Osteoblast (primary cell): Measurements from ENCODE around the gene TMA7. TPM values are rescaled to one million over a fixed set of nuclear protein-coding genes. Genes with fewer than 3 reads are reported as not detected.

Experiments used
- DNase-seq: peaks from one replicate; pipeline ENCODE4 v3.0.0; 2011; ENCODE audit warnings: low spot score, mixed read lengths; ENCODE audit not compliant: insufficient read length; ENCODE audit errors: missing footprints
- H2AFZ ChIP-seq: 2 replicates; pipeline ENCODE4 v1.6.0; 2011; ENCODE audit warnings: mild to moderate bottlenecking, low read length
- H3K27ac ChIP-seq: 2 replicates; pipeline ENCODE4 v1.5.1; 2011; ENCODE audit warnings: mild to moderate bottlenecking, low read depth, low read length, moderate library complexity
- H3K27me3 ChIP-seq: 2 replicates; pipeline ENCODE4 v1.6.0; 2012; ENCODE audit warnings: mild to moderate bottlenecking, control low read depth, inconsistent platforms, low read length, moderate library complexity; ENCODE audit not compliant: insufficient read depth
- H3K36me3 ChIP-seq: 2 replicates; pipeline ENCODE4 v1.5.1; 2011; ENCODE audit warnings: mild to moderate bottlenecking, low read length, control low read depth, moderate library complexity; ENCODE audit not compliant: insufficient read depth
- H3K4me1 ChIP-seq: 2 replicates; pipeline ENCODE4 v1.5.1; 2011; ENCODE audit warnings: mild to moderate bottlenecking, low read length, control low read depth, moderate library complexity; ENCODE audit not compliant: insufficient read depth
- H3K4me2 ChIP-seq: 2 replicates; pipeline ENCODE4 v1.6.0; 2011; ENCODE audit warnings: mild to moderate bottlenecking, low read length; ENCODE audit not compliant: insufficient read depth
- H3K4me3 ChIP-seq: fragments of 200-600 bp; sonication (generic); 3 replicates; pipeline ENCODE4 v1.5.1; 2012; ENCODE audit warnings: mild to moderate bottlenecking, low read length, inconsistent platforms; ENCODE audit not compliant: insufficient read depth
- H3K79me2 ChIP-seq: 2 replicates; pipeline ENCODE4 v1.6.0; 2012; ENCODE audit warnings: mild to moderate bottlenecking, low read length, control low read depth, inconsistent platforms; ENCODE audit not compliant: insufficient read depth
- H3K9me3 ChIP-seq: 2 replicates; pipeline ENCODE4 v1.5.1; 2011; ENCODE audit warnings: low read depth, low read length, control low read depth
- H4K20me1 ChIP-seq: 2 replicates; pipeline ENCODE4 v1.6.0; 2012; ENCODE audit warnings: mild to moderate bottlenecking, low read length, control low read depth; ENCODE audit not compliant: insufficient read depth
- CTCF ChIP-seq: IDR thresholded peaks from 2 replicates; pipeline ENCODE4 v1.5.1; 2011; ENCODE audit warnings: mild to moderate bottlenecking, low read depth, low read length, moderate library complexity; ENCODE audit errors: extremely low read depth
- total RNA-seq: library from RNA; depleted of rRNA; stranded (reverse); fragments of >200 nt; gene quantifications from 2 replicates; pipeline ENCODE4 v1.2.3, GENCODE V29; 2012

The TMA7 gene
- total RNA-seq, 1 donor, result 128 TPM

DNA sequence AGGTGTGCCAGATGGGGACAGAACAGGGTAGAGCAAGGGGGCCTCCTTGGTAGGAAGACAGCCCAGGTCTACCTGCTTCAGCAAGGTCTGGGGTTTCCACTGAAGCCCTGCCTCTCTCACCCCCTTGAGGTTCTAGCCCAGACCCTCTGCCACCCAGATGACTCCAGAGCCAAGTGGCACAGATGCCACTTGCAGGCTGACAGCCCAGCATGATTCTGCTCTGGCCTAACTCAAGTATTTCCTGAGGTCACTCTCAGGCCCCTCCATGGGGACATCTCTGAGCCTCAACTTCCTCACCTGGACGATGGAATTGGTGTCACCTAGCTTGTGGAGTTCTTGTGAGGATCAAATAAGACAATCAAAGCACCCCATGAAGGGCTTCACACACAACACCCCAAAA is 34.1 kb upstream of the TMA7 start:
- no peak overlapping the region for H2AFZ ChIP-seq
- no peaks in the 10 kb centered on the region for H4K20me1 ChIP-seq
- H3K79me2 ChIP-seq, result no peaks in the 10 kb centered on the region
- H3K27ac ChIP-seq, result no peak overlapping the region
- no peak for TF ChIP-seq CTCF
- H3K4me2 ChIP-seq, result no peak overlapping the region
- H3K36me3 ChIP-seq, result no peaks in the 10 kb centered on the region
- no peak overlapping the region for H3K4me3 ChIP-seq
- H3K9me3 ChIP-seq, result no peaks in the 10 kb centered on the region
- peak; percentile 79 for DNase-seq
- peaks cover 11% of the 10 kb centered on the region for H3K4me1 ChIP-seq
- no peaks in the 10 kb centered on the region for H3K27me3 ChIP-seq

DNA sequence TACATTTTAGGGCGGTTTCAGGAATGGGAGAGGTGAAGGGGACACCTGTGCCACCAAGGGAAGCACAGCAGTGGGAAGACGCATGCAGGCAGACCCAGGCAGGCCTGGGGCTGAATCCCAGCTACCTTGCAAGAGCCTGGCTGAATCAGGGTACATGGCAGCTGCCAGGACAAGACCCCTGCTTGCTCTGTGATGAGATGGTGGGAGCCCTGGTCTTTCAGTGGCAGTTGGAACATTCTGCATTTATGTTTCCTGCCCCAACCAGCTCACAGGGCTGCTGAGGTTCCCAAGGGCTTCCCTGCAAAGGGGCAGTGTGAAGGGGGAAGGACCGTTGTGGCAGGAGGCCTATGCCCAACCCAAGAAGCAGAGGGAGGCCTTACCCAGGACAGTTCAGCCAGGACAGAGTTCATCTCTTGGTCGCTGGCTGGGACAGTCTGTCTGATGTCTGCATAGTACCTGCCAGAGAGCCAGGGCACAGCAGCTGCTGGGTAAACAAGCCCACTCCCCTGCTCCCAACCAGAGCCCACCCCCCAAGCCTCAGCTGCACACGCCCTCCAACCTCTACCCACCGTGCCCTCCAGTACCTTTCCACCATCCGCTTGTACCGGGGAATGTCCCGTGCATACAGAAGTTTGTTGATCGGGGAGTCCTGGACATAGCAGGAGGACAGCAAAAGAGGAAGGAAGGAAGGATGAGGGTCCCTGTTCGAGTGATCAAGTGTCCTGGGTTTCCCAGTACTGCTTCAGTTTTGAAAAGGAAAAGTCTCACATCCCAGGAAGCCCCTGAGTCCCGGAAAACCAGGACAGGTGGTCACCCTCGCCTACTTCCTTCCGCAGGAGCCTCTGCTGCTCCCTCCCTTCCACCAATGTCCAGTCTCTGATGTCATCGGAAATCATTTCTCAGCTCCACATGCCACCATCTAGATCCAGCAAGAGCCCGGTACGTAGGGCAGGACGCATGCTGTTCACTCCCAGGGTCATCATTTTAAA is 33.3 kb upstream of the TMA7 start:
- Histone ChIP-seq H3K9me3 (no peaks in the 10 kb centered on the region), H4K20me1 (no peaks in the 10 kb centered on the region), H3K36me3 (no peaks in the 10 kb centered on the region), H3K4me3 (no peak overlapping the region), H2AFZ (no peak overlapping the region), H3K27ac (no peak overlapping the region), H3K79me2 (no peaks in the 10 kb centered on the region), H3K4me1 (peaks cover 7% of the 10 kb centered on the region), H3K27me3 (no peaks in the 10 kb centered on the region), H3K4me2 (no peak overlapping the region)
- DNase-seq, result peak; percentile 61
- TF ChIP-seq CTCF, result no peak

GRCh38 chr3:48407542-48408099 is 32.4 kb upstream of the TMA7 start:
- no peaks in the 10 kb centered on the region for H3K9me3 ChIP-seq
- no peak overlapping the region for H3K4me2 ChIP-seq
- H3K4me1 ChIP-seq, result peaks cover under 1% of the 10 kb centered on the region
- no peak overlapping the region for H3K4me3 ChIP-seq
- no peaks in the 10 kb centered on the region for H3K27me3 ChIP-seq
- H4K20me1 ChIP-seq, result no peaks in the 10 kb centered on the region
- H3K36me3 ChIP-seq, result no peaks in the 10 kb centered on the region
- peak; percentile 72 for DNase-seq
- H3K27ac ChIP-seq, result no peak overlapping the region
- no peaks in the 10 kb centered on the region for H3K79me2 ChIP-seq
- TF ChIP-seq CTCF, result no peak
- H2AFZ ChIP-seq, result no peak overlapping the region

GRCh38 chr3:48408823-48409281 is 31.2 kb upstream of the TMA7 start:
- no peak for TF ChIP-seq CTCF
- Histone ChIP-seq H3K27me3 (no peaks in the 10 kb centered on the region), H3K79me2 (no peaks in the 10 kb centered on the region), H4K20me1 (no peaks in the 10 kb centered on the region), H2AFZ (no peak overlapping the region), H3K4me2 (no peak overlapping the region), H3K4me3 (no peak overlapping the region), H3K9me3 (no peaks in the 10 kb centered on the region), H3K27ac (no peak overlapping the region), H3K36me3 (no peaks in the 10 kb centered on the region), H3K4me1 (no peaks in the 10 kb centered on the region)
- peak; percentile 88 for DNase-seq
